RWPE2 (cell line): ENCODE data around the gene CPE.
A peak's percentile ranks its signal among the peaks of the same experiment; 100 is the strongest.

Experiments used
- ATAC-seq: fragments of 200-7000 bp; cut with Tn5 transposase; 3 replicates; pipeline ENCODE4 v1.9.1; 2021; ENCODE audit warnings: low read depth
- DNase-seq: peaks from one replicate; pipeline ENCODE4 v3.0.0-alpha.2; 2020; ENCODE audit warnings: low spot score
- H3K27ac ChIP-seq: fragments of 450-650 bp; 2 replicates; pipeline ENCODE4 v1.5.1; 2017; ENCODE audit warnings: mild to moderate bottlenecking; ENCODE audit not compliant: poor library complexity, severe bottlenecking
- H3K27me3 ChIP-seq: fragments of 250-450 bp; sonication (Bioruptor Pico); 2 replicates; pipeline ENCODE4 v1.5.1; 2021; ENCODE audit warnings: mild to moderate bottlenecking, moderate library complexity; ENCODE audit not compliant: insufficient read depth, poor library complexity, severe bottlenecking
- H3K36me3 ChIP-seq: fragments of 250-450 bp; sonication (Bioruptor Pico); 2 replicates; pipeline ENCODE4 v1.5.1; 2020; ENCODE audit warnings: low read depth, mild to moderate bottlenecking, moderate library complexity
- H3K4me1 ChIP-seq: fragments of 250-450 bp; sonication (Bioruptor Pico); 2 replicates; pipeline ENCODE4 v1.5.1; 2021; ENCODE audit warnings: mild to moderate bottlenecking, moderate library complexity; ENCODE audit not compliant: insufficient read depth, poor library complexity, severe bottlenecking
- H3K4me3 ChIP-seq: fragments of 250-450 bp; sonication (Bioruptor Pico); 2 replicates; pipeline ENCODE4 v1.5.1; 2021; ENCODE audit warnings: mild to moderate bottlenecking, moderate library complexity; ENCODE audit not compliant: severe bottlenecking
- H3K9me3 ChIP-seq: fragments of 250-450 bp; sonication (Bioruptor Pico); 2 replicates; pipeline ENCODE4 v1.5.1; 2021; ENCODE audit warnings: mild to moderate bottlenecking, moderate library complexity; ENCODE audit not compliant: severe bottlenecking
- CTCF ChIP-seq: fragments of 450-650 bp; IDR thresholded peaks from one replicate; pipeline ENCODE4 v1.5.1; 2017; ENCODE audit warnings: mild to moderate bottlenecking, moderate library complexity; ENCODE audit not compliant: poor library complexity, severe bottlenecking

The CPE gene

GRCh38 chr4:165345666-165346417 lies 33.0 kb upstream of the CPE start:
- no peaks in the 10 kb centered on the region for H3K27me3 ChIP-seq
- peak; percentile 35 for TF ChIP-seq CTCF
- H3K4me3 ChIP-seq: no peak overlapping the region
- no peaks in the 10 kb centered on the region for H3K4me1 ChIP-seq
- DNase-seq (no peak), ATAC-seq (peak; percentile 43)
- H3K9me3 ChIP-seq: no peaks in the 10 kb centered on the region
- no peak overlapping the region for H3K27ac ChIP-seq
- peaks cover 23% of the 10 kb centered on the region for H3K36me3 ChIP-seq

- no peak for TF ChIP-seq CTCF
- no peak overlapping the region for H3K4me3 ChIP-seq
- H3K27ac ChIP-seq: no peak overlapping the region
- H3K9me3 ChIP-seq: no peaks in the 10 kb centered on the region
- H3K36me3 ChIP-seq: peaks cover 2% of the 10 kb centered on the region
- no peaks in the 10 kb centered on the region for H3K27me3 ChIP-seq
- ATAC-seq: no peak
- DNase-seq: no peak
- no peaks in the 10 kb centered on the region for H3K4me1 ChIP-seq
These were observed 30.9 kb upstream of the CPE start for GRCh38 chr4:165347647-165348569.

- TF ChIP-seq CTCF: no peak
- Histone ChIP-seq H3K4me1 (no peaks in the 10 kb centered on the region), H3K9me3 (no peaks in the 10 kb centered on the region), H3K36me3 (no peaks in the 10 kb centered on the region), H3K27ac (no peak overlapping the region), H3K27me3 (no peaks in the 10 kb centered on the region), H3K4me3 (no peak overlapping the region)
- ATAC-seq (no peak), DNase-seq (no peak)
These were observed 27.3 kb upstream of the CPE start for GRCh38 chr4:165351359-165352130.

GRCh38 chr4:165355900-165356300 lies 22.9 kb upstream of the CPE start:
- ATAC-seq (peak; percentile 56), DNase-seq (no peak)
- Histone ChIP-seq H3K27ac (no peak overlapping the region), H3K4me1 (peaks cover 10% of the 10 kb centered on the region), H3K27me3 (no peaks in the 10 kb centered on the region), H3K36me3 (no peaks in the 10 kb centered on the region), H3K4me3 (no peak overlapping the region), H3K9me3 (no peaks in the 10 kb centered on the region)
- peak; percentile 78 for TF ChIP-seq CTCF
